Pulmonary artery endothelial cell (primary cell): ENCODE data around the gene MUC6. TPM values are rescaled to one million over a fixed set of nuclear protein-coding genes. Genes with fewer than 3 reads are reported as not detected.

Experiments
- DNase-seq: peaks from one replicate; pipeline ENCODE4 v3.0.0-alpha.2; 2011; ENCODE audit warnings: low read depth, low spot score
- total RNA-seq: library from RNA; depleted of rRNA; stranded (reverse); fragments of >200 nt; gene quantifications from 2 replicates; pipeline ENCODE4 v1.2.3, GENCODE V29; 2014

Gene MUC6
- total RNA-seq, 1 donor from 2014 or later = not detected

GRCh38 chr11:1051356-1052132 lies 15.0 kb upstream of the MUC6 start:
- no peak for DNase-seq

- peak; percentile 22 for DNase-seq
These were observed 14.2 kb upstream of the MUC6 start for GRCh38 chr11:1050581-1051355.

GRCh38 chr11:1049911-1050580 lies 13.5 kb upstream of the MUC6 start:
- DNase-seq = no peak

- DNase-seq = no peak
These were observed 12.9 kb upstream of the MUC6 start for GRCh38 chr11:1049431-1049891.

GRCh38 chr11:1049071-1049405 lies 12.5 kb upstream of the MUC6 start:
- no peak for DNase-seq

GRCh38 chr11:1048375-1049070 lies 12.0 kb upstream of the MUC6 start:
- DNase-seq = no peak

- DNase-seq = no peak
These were observed 11.2 kb upstream of the MUC6 start for GRCh38 chr11:1047595-1048156.

GRCh38 chr11:1044160-1044559 lies 7.6 kb upstream of the MUC6 start:
- no peak for DNase-seq

GRCh38 chr11:1043563-1044096 lies 7.1 kb upstream of the MUC6 start:
- no peak for DNase-seq

- DNase-seq = no peak
These were observed 6.4 kb upstream of the MUC6 start for GRCh38 chr11:1042626-1043562.

GRCh38 chr11:1041936-1042608 lies 5.6 kb upstream of the MUC6 start:
- DNase-seq = no peak

GRCh38 chr11:1041471-1041870 lies 5.0 kb upstream of the MUC6 start:
- no peak for DNase-seq

GRCh38 chr11:1041149-1041467 lies 4.6 kb upstream of the MUC6 start:
- no peak for DNase-seq

GRCh38 chr11:1040428-1041148 lies 4.1 kb upstream of the MUC6 start:
- no peak for DNase-seq

GRCh38 chr11:1039481-1040427 lies 3.2 kb upstream of the MUC6 start:
- no peak for DNase-seq

GRCh38 chr11:1038921-1039320 lies 2.4 kb upstream of the MUC6 start:
- DNase-seq = no peak

- no peak for DNase-seq
These were observed 1.8 kb upstream of the MUC6 start for GRCh38 chr11:1038361-1038760.
